ENCODE measurements around the gene DNA2. TPM values are rescaled to one million over a fixed set of nuclear protein-coding genes. Genes with fewer than 3 reads are reported as not detected.

Gene DNA2
- total RNA-seq, 2 experiments from 2014 or later = 50.2 to 51.4 TPM

- no peak for DNase-seq
- H3K9me3 Mint-ChIP-seq = no peaks in the 10 kb centered on the region
- no peak overlapping the region for H3K4me3 Mint-ChIP-seq
- H3K27me3 Mint-ChIP-seq (ENCODE audit: low read depth) = no peaks in the 10 kb centered on the region
- peaks cover 16% of the 10 kb centered on the region for H3K4me1 Mint-ChIP-seq (ENCODE audit: low read depth)
- CTCF ChIA-PET = interaction anchor here (1.2 kb wide), 1 partner anchor 21 kb away, joined by 3 read pairs; no protein-coding TSS in a partner anchor
- no peak overlapping the region for H3K27ac Mint-ChIP-seq
- intact Hi-C loops (cut with micrococcal nuclease) = loop anchor here (2.0 kb wide), 1 partner anchor 325 kb away; no protein-coding TSS in a partner anchor
- peaks cover 7% of the 10 kb centered on the region for H3K36me3 Mint-ChIP-seq (ENCODE audit: low read depth)
Measured at GRCh38 chr10:68403701-68404100, 68.1 kb downstream of the DNA2 start.

DNA sequence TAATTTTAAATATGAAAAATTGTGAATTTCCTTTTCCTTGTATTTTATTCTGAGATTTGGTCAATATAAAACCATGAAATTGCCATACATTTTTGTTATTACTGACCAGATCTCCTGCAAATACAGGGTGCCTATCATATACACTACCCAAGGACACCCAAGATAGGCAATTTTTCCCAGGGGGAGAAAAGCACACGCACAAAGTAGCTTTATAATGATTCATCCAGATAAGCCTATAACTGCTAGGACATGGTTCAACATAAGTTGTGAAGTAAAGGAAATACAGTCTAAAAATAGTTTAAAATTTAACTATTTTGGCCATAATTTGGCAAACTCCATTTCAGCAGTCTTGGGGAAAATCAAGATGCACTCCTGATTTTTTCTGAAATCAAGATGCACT lies 69.5 kb downstream of the DNA2 start:
- Mint-ChIP-seq H3K4me3 (no peak overlapping the region), H3K9me3 (no peaks in the 10 kb centered on the region), H3K36me3 (ENCODE audit: low read depth) (peaks cover 7% of the 10 kb centered on the region), H3K4me1 (ENCODE audit: low read depth) (peaks cover 16% of the 10 kb centered on the region), H3K27me3 (ENCODE audit: low read depth) (no peaks in the 10 kb centered on the region), H3K27ac (no peak overlapping the region)
- CTCF ChIA-PET = no interaction called here
- intact Hi-C loops (cut with micrococcal nuclease) = loop anchor here (2.0 kb wide), 1 partner anchor 327 kb away; no protein-coding TSS in a partner anchor
- DNase-seq = no peak

- H3K4me1 Mint-ChIP-seq (ENCODE audit: low read depth) = no peaks in the 10 kb centered on the region
- no peaks in the 10 kb centered on the region for H3K27me3 Mint-ChIP-seq (ENCODE audit: low read depth)
- no peak for DNase-seq
- H3K9me3 Mint-ChIP-seq = no peaks in the 10 kb centered on the region
- intact Hi-C loops (cut with micrococcal nuclease) = no loop called here
- CTCF ChIA-PET = interaction anchor here (1.8 kb wide), 1 partner anchor 10 kb away, joined by 7 read pairs; the partner anchor contains the start of gene RUFY2
- H3K36me3 Mint-ChIP-seq (ENCODE audit: low read depth) = peaks cover 12% of the 10 kb centered on the region
- H3K4me3 Mint-ChIP-seq = no peak overlapping the region
- H3K27ac Mint-ChIP-seq = no peak overlapping the region
Measured at GRCh38 chr10:68397005-68397404, 74.8 kb downstream of the DNA2 start.

- DNase-seq = no peak
- CTCF ChIA-PET = no interaction called here
- Mint-ChIP-seq H3K4me3 (no peak overlapping the region), H3K36me3 (ENCODE audit: low read depth) (peaks cover 3% of the 10 kb centered on the region), H3K27ac (no peak overlapping the region), H3K4me1 (ENCODE audit: low read depth) (no peaks in the 10 kb centered on the region), H3K9me3 (no peaks in the 10 kb centered on the region), H3K27me3 (ENCODE audit: low read depth) (no peaks in the 10 kb centered on the region)
- intact Hi-C loops (cut with micrococcal nuclease) = no loop called here
Measured at GRCh38 chr10:68385740-68386139, 86.0 kb downstream of the DNA2 start.

DNA sequence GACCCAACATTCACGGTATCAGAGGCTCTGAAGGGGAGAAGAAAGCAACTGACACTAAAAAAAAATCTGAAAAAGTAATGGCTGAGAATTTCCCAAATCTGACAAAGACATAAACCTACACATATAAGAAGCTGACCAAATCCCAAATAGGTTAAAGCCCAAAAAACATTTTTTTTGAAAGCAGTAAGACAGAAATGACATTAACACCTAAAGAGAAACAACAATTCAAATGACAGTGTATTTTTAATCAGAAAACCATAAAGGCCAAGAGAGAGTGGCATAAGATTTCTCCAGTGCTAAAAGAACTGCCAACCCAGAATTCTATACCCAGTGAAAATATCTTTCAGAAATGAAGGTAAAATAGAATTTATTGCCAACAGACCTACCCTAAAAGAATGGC lies 100.2 kb downstream of the DNA2 start:
- intact Hi-C loops (cut with micrococcal nuclease) = no loop called here
- DNase-seq = no peak
- CTCF ChIA-PET = no interaction called here
- H3K9me3 Mint-ChIP-seq = peaks cover 10% of the 10 kb centered on the region
- H3K36me3 Mint-ChIP-seq (ENCODE audit: low read depth) = peaks cover 36% of the 10 kb centered on the region
- H3K27me3 Mint-ChIP-seq (ENCODE audit: low read depth) = no peaks in the 10 kb centered on the region
- H3K27ac Mint-ChIP-seq = no peak overlapping the region
- H3K4me3 Mint-ChIP-seq = no peak overlapping the region
- no peaks in the 10 kb centered on the region for H3K4me1 Mint-ChIP-seq (ENCODE audit: low read depth)

GRCh38 chr10:68367121-68367520 lies 104.7 kb downstream of the DNA2 start:
- no peak for DNase-seq
- H3K9me3 Mint-ChIP-seq = peaks cover 6% of the 10 kb centered on the region
- peaks cover 3% of the 10 kb centered on the region for H3K4me1 Mint-ChIP-seq (ENCODE audit: low read depth)
- H3K27me3 Mint-ChIP-seq (ENCODE audit: low read depth) = no peaks in the 10 kb centered on the region
- H3K27ac Mint-ChIP-seq = no peak overlapping the region
- no peak overlapping the region for H3K4me3 Mint-ChIP-seq
- CTCF ChIA-PET = interaction anchor here (0.7 kb wide), 1 partner anchor 96 kb away, joined by 3 read pairs; no protein-coding TSS in a partner anchor
- H3K36me3 Mint-ChIP-seq (ENCODE audit: low read depth) = peaks cover 19% of the 10 kb centered on the region
- intact Hi-C loops (cut with micrococcal nuclease) = no loop called here

DNA sequence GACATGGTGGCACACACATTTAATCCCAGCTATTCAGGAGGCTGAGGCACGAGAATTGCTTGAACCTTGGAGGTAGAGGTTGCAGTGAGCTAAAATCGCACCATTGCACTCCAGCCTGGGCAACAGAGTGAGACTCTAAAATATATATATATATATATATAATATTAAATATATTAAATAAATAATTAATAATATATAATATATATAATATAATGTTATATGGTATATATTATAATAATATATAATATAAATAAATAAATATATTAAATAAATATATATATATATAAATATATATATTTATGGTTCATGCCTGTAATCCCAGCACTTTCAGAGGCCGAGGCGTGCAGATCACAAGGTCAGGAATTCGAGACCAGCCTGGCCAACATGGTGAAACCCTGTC lies 105.2 kb downstream of the DNA2 start:
- no peaks in the 10 kb centered on the region for H3K27me3 Mint-ChIP-seq (ENCODE audit: low read depth)
- no peak for DNase-seq
- H3K36me3 Mint-ChIP-seq (ENCODE audit: low read depth) = peaks cover 15% of the 10 kb centered on the region
- no peak overlapping the region for H3K27ac Mint-ChIP-seq
- CTCF ChIA-PET = interaction anchor here (0.6 kb wide), 1 partner anchor 529 kb away, joined by 3 read pairs; no protein-coding TSS in a partner anchor
- no peak overlapping the region for H3K4me3 Mint-ChIP-seq
- intact Hi-C loops (cut with micrococcal nuclease) = no loop called here
- peaks cover 3% of the 10 kb centered on the region for H3K4me1 Mint-ChIP-seq (ENCODE audit: low read depth)
- peaks cover 5% of the 10 kb centered on the region for H3K9me3 Mint-ChIP-seq

GRCh38 chr10:68365611-68366010 lies 106.2 kb downstream of the DNA2 start:
- H3K27me3 Mint-ChIP-seq (ENCODE audit: low read depth) = no peaks in the 10 kb centered on the region
- H3K4me1 Mint-ChIP-seq (ENCODE audit: low read depth) = peaks cover 3% of the 10 kb centered on the region
- H3K4me3 Mint-ChIP-seq = no peak overlapping the region
- intact Hi-C loops (cut with micrococcal nuclease) = no loop called here
- DNase-seq = no peak
- H3K27ac Mint-ChIP-seq = no peak overlapping the region
- CTCF ChIA-PET = no interaction called here
- peaks cover 2% of the 10 kb centered on the region for H3K9me3 Mint-ChIP-seq
- H3K36me3 Mint-ChIP-seq (ENCODE audit: low read depth) = peaks cover 9% of the 10 kb centered on the region

- H3K4me1 Mint-ChIP-seq (ENCODE audit: low read depth) = peaks cover 3% of the 10 kb centered on the region
- no peak overlapping the region for H3K4me3 Mint-ChIP-seq
- CTCF ChIA-PET = interaction anchor here (1.5 kb wide), 1 partner anchor 62 kb away, joined by 5 read pairs; no protein-coding TSS in a partner anchor
- no peaks in the 10 kb centered on the region for H3K27me3 Mint-ChIP-seq (ENCODE audit: low read depth)
- intact Hi-C loops (cut with micrococcal nuclease) = no loop called here
- H3K36me3 Mint-ChIP-seq (ENCODE audit: low read depth) = peaks cover 5% of the 10 kb centered on the region
- no peaks in the 10 kb centered on the region for H3K9me3 Mint-ChIP-seq
- no peak overlapping the region for H3K27ac Mint-ChIP-seq
- no peak for DNase-seq
Measured at GRCh38 chr10:68364101-68364886, 107.5 kb downstream of the DNA2 start.

Other genes with a start within 250 kb of the DNA2 start
- gene ATOH7, start 239.9 kb downstream of the DNA2 start, total RNA-seq = not detected
- 100 to 1,000 TPM; 145 to 150 TPM for gene HNRNPH3, start 139.9 kb downstream of the DNA2 start, total RNA-seq
- gene PBLD, start 139.0 kb downstream of the DNA2 start, total RNA-seq = 1 to 10 TPM; 1.3 to 2.2 TPM
- gene RUFY2, start 64.7 kb downstream of the DNA2 start, total RNA-seq = 1 to 10 TPM; 5.2 to 6.7 TPM
- 10 to 100 TPM in 1 of 2 experiments, 1 to 10 TPM in 1; 9.8 to 10.8 TPM for gene SLC25A16, start 55.5 kb upstream of the DNA2 start, total RNA-seq
- gene TET1, start 88.4 kb upstream of the DNA2 start, total RNA-seq = under 1 TPM; 0.48 to 0.57 TPM
- 10 to 100 TPM; 80.7 to 87.9 TPM for gene CCAR1, start 249.3 kb upstream of the DNA2 start, total RNA-seq